Gastroesophageal sphincter (tissue), 4 donors: ENCODE measurements around the gene TARM1. TPM values are rescaled to one million over a fixed set of nuclear protein-coding genes. Genes with fewer than 3 reads are reported as not detected.

Experiments
- ATAC-seq: fragments of 150-250 bp; one replicate; pipeline ENCODE4 v1.9.1; 2016; ENCODE audit warnings: mild to moderate bottlenecking, moderate library complexity
- H3K27ac ChIP-seq, 4 donors: fragments of 200-600 bp; sonication (generic) in 3 of 4; 1 replicate in 3 of 4; 2 replicates in 1 of 4; pipeline ENCODE4 v1.5.1; 2016 to 2019
- H3K27me3 ChIP-seq: fragments of 200-600 bp; sonication (generic); one replicate; pipeline ENCODE4 v1.5.1; 2019
- H3K36me3 ChIP-seq, 2 donors: fragments of 200-600 bp; sonication (generic); one replicate each; pipeline ENCODE4 v1.5.1; 2019; ENCODE audit warnings: control low read depth in 1 of 2
- H3K4me1 ChIP-seq, 3 donors: fragments of 200-600 bp; sonication (generic); 1 replicate in 2 of 3; 2 replicates in 1 of 3; pipeline ENCODE4 v1.5.1; 2016 to 2019; ENCODE audit warnings: control low read depth in 2 of 3
- H3K4me3 ChIP-seq, 2 donors: fragments of 200-600 bp; sonication (generic); one replicate each; pipeline ENCODE4 v1.5.1; 2019; ENCODE audit warnings: mild to moderate bottlenecking in 1 of 2, moderate library complexity in 1 of 2
- H3K9me3 ChIP-seq, 3 donors: fragments of 200-600 bp; sonication (generic); one replicate each; pipeline ENCODE4 v1.5.1; 2017 to 2019; ENCODE audit warnings: control low read depth in 2 of 3
- CTCF ChIP-seq, 4 experiments: fragments of 200-600 bp in 2 of 4; fragments of 450-650 bp in 2 of 4; sonication (generic) in 1 of 4; IDR thresholded peaks; one replicate each; pipeline ENCODE4 v1.5.1; 2017 to 2019; ENCODE audit warnings: antibody characterized with exemption in 4 of 4, mild to moderate bottlenecking in 2 of 4, moderate library complexity in 2 of 4
- EP300 ChIP-seq: sonication (generic); formaldehyde crosslinking; IDR thresholded peaks from one replicate; pipeline ENCODE4 v1.6.1; 2017; ENCODE audit warnings: antibody characterized with exemption, mild to moderate bottlenecking
- POLR2A ChIP-seq, 2 donors: fragments of 450-650 bp; IDR thresholded peaks; one replicate each; pipeline ENCODE4 v1.6.1; 2017; ENCODE audit warnings: antibody characterized with exemption in 2 of 2, mild to moderate bottlenecking in 2 of 2, moderate library complexity in 1 of 2
- POLR2AphosphoS5 ChIP-seq: sonication (generic); formaldehyde crosslinking; IDR thresholded peaks from one replicate; pipeline ENCODE4 v1.6.1; 2017; ENCODE audit warnings: antibody characterized with exemption
- WGBS, 2 donors: methylation state at CpG; one replicate each; pipeline ENCODE4 v1.1.5; 2018; ENCODE audit warnings: low coverage in 1 of 2; 5-methylcytosine and 5-hydroxymethylcytosine counted together
- total RNA-seq, 4 donors: library from RNA; depleted of rRNA; stranded (reverse); fragments of >200 nt; gene quantifications; one replicate each; pipeline ENCODE4 v1.1.0, GENCODE V29; 2016

TARM1 gene
- total RNA-seq, 4 donors from 2014 or later, result not detected

GRCh38 chr19:54026656-54027055 lies 54.5 kb downstream of the TARM1 start:
- no peak for ATAC-seq
- H3K4me1 ChIP-seq, result peaks cover 0 to 9% (median 0%) of the 10 kb centered on the region in 3 donors
- H3K36me3 ChIP-seq, result no peaks in the 10 kb centered on the region
- no peaks in the 10 kb centered on the region for H3K9me3 ChIP-seq
- WGBS, 2 donors, result 61 to 79% methylated on average over 2 to 3 of the region's 7 CpGs
- no peak overlapping the region for H3K27ac ChIP-seq
- no peak overlapping the region for H3K4me3 ChIP-seq
- TF ChIP-seq POLR2A (IDR thresholded peaks at IDR 0.05), result no peak
- no peak for TF ChIP-seq EP300
- no peak for TF ChIP-seq CTCF (IDR thresholded peaks at IDR 0.05)
- no peak for TF ChIP-seq POLR2AphosphoS5
- H3K27me3 ChIP-seq, result peaks cover 97% of the 10 kb centered on the region

GRCh38 chr19:54024660-54025059 lies 56.5 kb downstream of the TARM1 start:
- no peaks in the 10 kb centered on the region for H3K9me3 ChIP-seq
- H3K4me3 ChIP-seq, result no peak overlapping the region
- H3K4me1 ChIP-seq, result peaks cover 0 to 9% (median 0%) of the 10 kb centered on the region in 3 donors
- H3K27ac ChIP-seq, result no peak overlapping the region
- no peak for ATAC-seq
- TF ChIP-seq CTCF (IDR thresholded peaks at IDR 0.05), result no peak
- no peak for TF ChIP-seq EP300
- no peak for TF ChIP-seq POLR2AphosphoS5
- TF ChIP-seq POLR2A (IDR thresholded peaks at IDR 0.05), result no peak
- no peaks in the 10 kb centered on the region for H3K36me3 ChIP-seq
- peaks cover 82% of the 10 kb centered on the region for H3K27me3 ChIP-seq
- 80% methylated on average over 1 of the region's 9 CpGs; no CpG with 5 or more reads in 1 of the 2 donors for WGBS, 2 donors

GRCh38 chr19:54023191-54023590 lies 58.0 kb downstream of the TARM1 start:
- peaks cover 75% of the 10 kb centered on the region for H3K27me3 ChIP-seq
- H3K4me3 ChIP-seq, result no peak overlapping the region
- no peaks in the 10 kb centered on the region for H3K9me3 ChIP-seq
- WGBS, 2 donors, result 21 to 41% methylated on average over 3 of the region's 3 CpGs
- no peak for ATAC-seq
- no peaks in the 10 kb centered on the region for H3K36me3 ChIP-seq
- H3K27ac ChIP-seq, result no peak overlapping the region
- H3K4me1 ChIP-seq, result peaks cover 0 to 9% (median 0%) of the 10 kb centered on the region in 3 donors
- TF ChIP-seq CTCF (IDR thresholded peaks at IDR 0.05), result no peak
- no peak for TF ChIP-seq POLR2AphosphoS5
- no peak for TF ChIP-seq EP300
- no peak for TF ChIP-seq POLR2A (IDR thresholded peaks at IDR 0.05)

GRCh38 chr19:54021932-54022331 lies 59.2 kb downstream of the TARM1 start:
- ATAC-seq, result no peak
- H3K27ac ChIP-seq, result no peak overlapping the region
- peaks cover 73% of the 10 kb centered on the region for H3K27me3 ChIP-seq
- peaks cover 0 to 5% (median 0%) of the 10 kb centered on the region in 3 donors for H3K9me3 ChIP-seq
- H3K4me1 ChIP-seq, result peaks cover 0 to 9% (median 0%) of the 10 kb centered on the region in 3 donors
- H3K36me3 ChIP-seq, result no peaks in the 10 kb centered on the region
- WGBS, 2 donors, result 83 to 93% methylated on average over 11 to 12 of the region's 13 CpGs
- TF ChIP-seq CTCF (IDR thresholded peaks at IDR 0.05), result no peak
- TF ChIP-seq EP300, result no peak
- no peak for TF ChIP-seq POLR2A (IDR thresholded peaks at IDR 0.05)
- TF ChIP-seq POLR2AphosphoS5, result no peak
- no peak overlapping the region for H3K4me3 ChIP-seq

GRCh38 chr19:54021363-54021762 lies 59.8 kb downstream of the TARM1 start:
- Histone ChIP-seq H3K4me3 (no peak overlapping the region), H3K4me1 (peaks cover 0 to 9% (median 0%) of the 10 kb centered on the region in 3 donors), H3K27me3 (peaks cover 73% of the 10 kb centered on the region), H3K9me3 (peaks cover 0 to 5% (median 0%) of the 10 kb centered on the region in 3 donors), H3K36me3 (no peaks in the 10 kb centered on the region), H3K27ac (no peak overlapping the region)
- no peak for ATAC-seq
- WGBS, 2 donors, result 75 to 81% methylated on average over 4 to 8 of the region's 8 CpGs
- TF ChIP-seq EP300, result no peak
- no peak for TF ChIP-seq CTCF (IDR thresholded peaks at IDR 0.05)
- TF ChIP-seq POLR2AphosphoS5, result no peak
- TF ChIP-seq POLR2A (IDR thresholded peaks at IDR 0.05), result no peak
